Activated naive CD8-positive, alpha-beta T cell treated with anti-CD3 and anti-CD28 coated beads, Interleukin-2, amount 50 U/mL, for 24 hours (primary cell): ENCODE measurements around the gene MAP2.
A peak's percentile ranks its signal among the peaks of the same experiment; 100 is the strongest.

Source experiments
- ATAC-seq: fragments of 150-1000 bp; cut with Tn5 transposase; one replicate; pipeline ENCODE4 v1.10.0; 2021
- DNase-seq: peaks from one replicate; pipeline ENCODE4 v3.0.0; 2021
- H3K27ac Mint-ChIP-seq: one replicate; pipeline ENCODE4 v1.8.0; 2021; ENCODE audit warnings: mild to moderate bottlenecking, mixed read lengths
- H3K27me3 Mint-ChIP-seq: one replicate; pipeline ENCODE4 v1.8.0; 2021; ENCODE audit warnings: mixed read lengths
- H3K36me3 Mint-ChIP-seq: one replicate; pipeline ENCODE4 v1.8.0; 2021; ENCODE audit warnings: low read depth, mixed read lengths
- H3K4me1 Mint-ChIP-seq: one replicate; pipeline ENCODE4 v1.8.0; 2021; ENCODE audit warnings: mixed read lengths
- H3K4me3 Mint-ChIP-seq: one replicate; pipeline ENCODE4 v1.8.0; 2021; ENCODE audit warnings: mild to moderate bottlenecking, moderate library complexity, mixed read lengths
- H3K9me3 Mint-ChIP-seq: one replicate; pipeline ENCODE4 v1.8.0; 2021; ENCODE audit warnings: mixed read lengths

Gene MAP2

DNA sequence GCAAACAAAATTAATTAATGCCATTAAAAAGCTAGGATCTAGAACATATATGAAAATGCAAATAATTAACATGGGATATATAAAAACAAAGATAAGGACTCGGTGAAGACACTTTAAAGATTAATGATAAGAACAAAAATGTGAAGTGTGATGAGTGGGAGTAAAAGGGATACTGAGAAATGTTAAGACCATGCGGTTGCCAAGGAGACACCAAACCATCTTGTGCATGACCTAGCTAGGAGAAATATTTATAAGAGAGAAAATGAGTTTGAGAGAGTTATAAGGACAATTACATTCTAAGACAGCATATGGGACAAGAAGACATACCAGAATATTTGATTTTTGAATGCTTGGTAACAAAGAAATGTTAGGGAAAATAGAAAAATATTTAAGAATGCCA is 25.4 kb upstream of the MAP2 start:
- ATAC-seq (no peak), DNase-seq (no peak)
- H3K27ac Mint-ChIP-seq, result no peak overlapping the region
- H3K4me3 Mint-ChIP-seq, result no peak overlapping the region
- H3K27me3 Mint-ChIP-seq, result peaks cover 2% of the 10 kb centered on the region
- no peaks in the 10 kb centered on the region for H3K4me1 Mint-ChIP-seq
- H3K9me3 Mint-ChIP-seq, result no peaks in the 10 kb centered on the region
- no peaks in the 10 kb centered on the region for H3K36me3 Mint-ChIP-seq

DNA sequence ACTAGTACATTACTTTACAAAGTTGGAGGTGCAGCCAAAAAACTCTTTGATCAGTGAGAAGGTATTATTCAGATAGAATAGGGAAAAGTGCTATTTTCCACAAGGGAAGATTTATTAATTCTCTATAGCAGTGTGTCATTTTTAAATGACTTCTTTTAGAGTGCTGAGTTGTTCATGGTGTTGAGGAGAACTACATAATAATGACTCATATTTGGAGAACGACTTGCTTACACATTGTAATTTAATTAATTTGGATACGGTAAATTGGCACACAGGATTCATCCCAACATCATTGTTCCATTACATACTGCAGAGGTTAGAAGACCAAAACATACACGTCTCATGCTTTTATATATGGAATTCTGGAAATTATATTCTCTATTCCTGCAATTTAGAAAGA is 22.1 kb upstream of the MAP2 start:
- H3K27ac Mint-ChIP-seq, result no peak overlapping the region
- H3K9me3 Mint-ChIP-seq, result no peaks in the 10 kb centered on the region
- no peak overlapping the region for H3K4me3 Mint-ChIP-seq
- no peaks in the 10 kb centered on the region for H3K27me3 Mint-ChIP-seq
- no peaks in the 10 kb centered on the region for H3K36me3 Mint-ChIP-seq
- no peak for DNase-seq
- ATAC-seq, result no peak
- no peaks in the 10 kb centered on the region for H3K4me1 Mint-ChIP-seq

DNA sequence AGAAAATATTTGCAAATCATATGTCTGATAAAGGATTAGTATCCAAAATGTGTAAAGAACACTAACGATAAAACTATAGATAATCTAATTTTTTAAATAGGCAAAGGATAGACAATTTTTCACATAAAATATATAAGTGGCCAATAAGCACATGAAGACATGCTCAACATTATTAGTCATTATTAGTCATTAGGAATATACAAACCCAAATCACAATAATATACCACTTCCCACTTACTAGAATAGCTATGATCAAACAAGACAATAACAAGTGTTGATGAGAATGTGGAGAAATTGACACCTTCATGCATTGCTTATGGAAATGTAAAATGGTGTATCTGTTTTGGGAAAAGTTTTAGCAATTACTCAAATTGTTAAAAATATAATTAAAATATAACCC is 12.6 kb upstream of the MAP2 start:
- no peak overlapping the region for H3K27ac Mint-ChIP-seq
- no peaks in the 10 kb centered on the region for H3K36me3 Mint-ChIP-seq
- peaks cover 8% of the 10 kb centered on the region for H3K9me3 Mint-ChIP-seq
- no peak for DNase-seq
- H3K4me1 Mint-ChIP-seq, result no peaks in the 10 kb centered on the region
- no peak for ATAC-seq
- no peaks in the 10 kb centered on the region for H3K27me3 Mint-ChIP-seq
- H3K4me3 Mint-ChIP-seq, result no peak overlapping the region

DNA sequence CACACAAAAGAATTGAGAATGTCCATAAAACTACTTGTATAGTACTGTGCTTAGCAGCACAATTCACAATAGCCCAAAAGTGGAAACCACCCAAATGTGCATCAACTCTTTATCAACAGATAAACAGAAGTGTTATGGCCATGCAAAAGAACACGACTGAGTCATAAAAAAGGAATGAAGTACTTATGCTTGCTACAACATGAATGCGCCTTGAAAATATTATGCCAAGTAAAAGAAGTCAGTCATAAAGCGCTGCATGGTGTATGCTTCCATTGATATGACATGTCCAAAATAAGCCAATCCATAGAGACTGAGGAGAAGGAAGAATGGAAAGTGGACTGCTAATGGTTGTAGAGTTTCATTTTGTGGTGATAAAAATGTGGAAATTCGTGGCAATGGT is 12.1 kb upstream of the MAP2 start:
- Mint-ChIP-seq H3K9me3 (peaks cover 8% of the 10 kb centered on the region), H3K4me1 (no peaks in the 10 kb centered on the region), H3K27me3 (no peaks in the 10 kb centered on the region), H3K27ac (no peak overlapping the region), H3K4me3 (no peak overlapping the region), H3K36me3 (no peaks in the 10 kb centered on the region)
- no peak for DNase-seq
- ATAC-seq, result no peak

DNA sequence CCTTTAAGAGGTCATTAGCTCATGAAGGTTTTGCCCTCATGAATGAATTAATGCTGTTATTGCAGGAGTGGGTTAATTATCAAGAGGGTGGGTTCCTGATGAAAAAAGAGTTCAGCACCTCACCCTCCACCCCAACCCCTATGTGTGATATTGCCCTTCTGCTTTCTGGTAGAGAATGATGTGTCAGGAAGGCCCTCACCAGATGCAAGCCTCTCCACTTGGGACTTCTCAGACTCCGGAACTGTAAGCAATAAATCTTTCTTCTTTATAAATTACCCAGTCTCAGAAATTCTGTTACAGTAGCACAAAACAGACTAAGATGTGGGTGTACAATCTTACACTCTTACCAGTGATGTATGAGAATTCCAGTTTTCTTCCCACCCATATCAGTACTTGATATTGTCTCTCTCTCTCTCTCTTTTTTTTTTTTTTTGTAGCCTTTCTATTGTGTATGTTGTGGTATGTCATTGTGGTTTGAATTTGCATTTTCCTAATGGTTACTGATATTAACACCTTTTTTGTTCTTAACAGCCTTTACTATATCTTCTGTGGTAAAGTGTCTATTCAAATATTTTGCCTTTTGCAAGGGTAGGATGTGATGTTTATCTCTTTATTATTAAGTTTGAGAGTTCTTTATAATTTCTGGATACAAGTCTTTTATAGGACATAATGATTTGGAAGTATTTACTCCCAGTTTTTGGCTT is 10.4 kb upstream of the MAP2 start:
- no peak for ATAC-seq
- H3K4me3 Mint-ChIP-seq, result no peak overlapping the region
- no peaks in the 10 kb centered on the region for H3K36me3 Mint-ChIP-seq
- H3K27ac Mint-ChIP-seq, result no peak overlapping the region
- DNase-seq, result no peak
- H3K4me1 Mint-ChIP-seq, result no peaks in the 10 kb centered on the region
- H3K9me3 Mint-ChIP-seq, result peaks cover 8% of the 10 kb centered on the region
- H3K27me3 Mint-ChIP-seq, result no peaks in the 10 kb centered on the region

DNA sequence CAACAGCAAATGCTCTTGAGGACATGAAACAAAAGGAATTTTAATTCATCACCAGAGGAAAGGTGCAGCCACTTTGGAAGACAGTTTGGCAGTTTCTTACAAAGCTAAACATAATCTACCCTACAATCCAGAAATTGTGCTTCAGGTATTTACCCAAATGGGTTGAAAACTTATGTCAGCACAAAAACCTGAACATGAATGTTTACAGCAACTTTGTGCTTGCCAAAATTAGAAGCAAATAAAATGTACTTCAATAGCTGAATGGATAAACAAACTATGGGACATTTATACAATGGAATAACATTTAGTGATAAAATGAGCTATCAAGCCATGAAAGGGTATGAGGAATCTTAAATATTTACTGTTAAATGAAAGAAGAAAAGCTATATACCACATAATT is 6.9 kb upstream of the MAP2 start:
- no peak for DNase-seq
- H3K9me3 Mint-ChIP-seq, result peaks cover 8% of the 10 kb centered on the region
- no peak overlapping the region for H3K4me3 Mint-ChIP-seq
- no peaks in the 10 kb centered on the region for H3K4me1 Mint-ChIP-seq
- no peak overlapping the region for H3K27ac Mint-ChIP-seq
- no peaks in the 10 kb centered on the region for H3K36me3 Mint-ChIP-seq
- H3K27me3 Mint-ChIP-seq, result peaks cover 10% of the 10 kb centered on the region
- ATAC-seq, result no peak

DNA sequence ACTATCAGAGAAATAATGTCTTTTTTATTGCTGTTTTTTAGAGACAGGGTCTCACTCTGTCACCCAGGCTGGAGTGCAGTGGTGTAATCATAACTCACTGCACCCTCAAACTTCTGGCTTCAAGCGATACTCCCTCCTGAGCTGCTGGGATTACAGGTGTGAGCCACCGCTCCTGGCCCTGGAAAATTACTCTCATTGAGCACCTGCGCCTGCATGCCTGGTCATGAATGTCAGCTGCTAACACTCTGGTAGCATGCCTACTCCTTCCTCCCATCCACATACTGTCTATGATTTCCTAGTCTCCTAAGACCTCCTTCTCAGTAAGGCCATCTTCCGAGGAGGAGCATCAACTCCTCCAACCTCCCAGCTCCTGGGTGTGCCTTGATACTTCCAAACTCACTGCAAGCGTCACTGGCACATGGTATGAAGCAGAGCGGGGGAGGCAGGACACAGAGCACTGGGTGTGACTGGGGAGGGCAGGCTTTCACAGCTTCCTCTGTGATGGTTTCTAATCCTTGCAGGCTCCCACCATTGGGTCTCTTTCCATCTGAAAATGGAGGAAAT is 1.6 kb upstream of the MAP2 start:
- no peaks in the 10 kb centered on the region for H3K36me3 Mint-ChIP-seq
- H3K27me3 Mint-ChIP-seq, result peaks cover 43% of the 10 kb centered on the region
- DNase-seq (no peak), ATAC-seq (no peak)
- no peak overlapping the region for H3K27ac Mint-ChIP-seq
- no peak overlapping the region for H3K4me3 Mint-ChIP-seq
- no peaks in the 10 kb centered on the region for H3K9me3 Mint-ChIP-seq
- H3K4me1 Mint-ChIP-seq, result peaks cover 8% of the 10 kb centered on the region

DNA sequence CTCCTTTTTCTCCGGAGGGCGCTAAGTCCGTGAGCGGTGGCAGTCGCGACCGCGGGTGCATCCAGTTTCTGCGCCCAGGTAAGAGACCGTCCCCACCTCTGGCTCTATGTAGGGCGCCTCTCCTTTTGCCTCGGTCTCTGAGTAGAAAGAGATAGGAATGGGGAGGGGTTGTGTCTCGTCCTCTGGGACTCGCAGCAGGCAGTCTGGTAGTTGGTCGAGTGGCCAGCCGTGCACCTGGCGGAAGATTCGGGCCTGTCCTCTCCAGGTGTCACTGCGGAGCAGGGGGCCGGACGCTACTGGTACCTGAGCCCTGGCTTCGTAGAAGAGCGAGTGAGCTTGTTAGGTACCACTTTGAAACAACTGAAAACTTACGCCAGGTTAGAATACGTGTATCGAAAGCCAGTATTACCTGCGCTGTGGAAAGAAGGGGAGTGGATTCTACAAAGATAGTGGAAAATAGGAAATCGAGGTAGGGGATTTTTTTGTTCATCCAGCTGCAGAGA is 403 bp downstream of the MAP2 start:
- no peak overlapping the region for H3K27ac Mint-ChIP-seq
- H3K4me3 Mint-ChIP-seq, result peak overlapping the region; percentile 58
- DNase-seq (peak; percentile 5), ATAC-seq (peak; percentile 20)
- H3K27me3 Mint-ChIP-seq, result peaks cover 40% of the 10 kb centered on the region
- no peaks in the 10 kb centered on the region for H3K36me3 Mint-ChIP-seq
- peaks cover 8% of the 10 kb centered on the region for H3K4me1 Mint-ChIP-seq
- H3K9me3 Mint-ChIP-seq, result no peaks in the 10 kb centered on the region

DNA sequence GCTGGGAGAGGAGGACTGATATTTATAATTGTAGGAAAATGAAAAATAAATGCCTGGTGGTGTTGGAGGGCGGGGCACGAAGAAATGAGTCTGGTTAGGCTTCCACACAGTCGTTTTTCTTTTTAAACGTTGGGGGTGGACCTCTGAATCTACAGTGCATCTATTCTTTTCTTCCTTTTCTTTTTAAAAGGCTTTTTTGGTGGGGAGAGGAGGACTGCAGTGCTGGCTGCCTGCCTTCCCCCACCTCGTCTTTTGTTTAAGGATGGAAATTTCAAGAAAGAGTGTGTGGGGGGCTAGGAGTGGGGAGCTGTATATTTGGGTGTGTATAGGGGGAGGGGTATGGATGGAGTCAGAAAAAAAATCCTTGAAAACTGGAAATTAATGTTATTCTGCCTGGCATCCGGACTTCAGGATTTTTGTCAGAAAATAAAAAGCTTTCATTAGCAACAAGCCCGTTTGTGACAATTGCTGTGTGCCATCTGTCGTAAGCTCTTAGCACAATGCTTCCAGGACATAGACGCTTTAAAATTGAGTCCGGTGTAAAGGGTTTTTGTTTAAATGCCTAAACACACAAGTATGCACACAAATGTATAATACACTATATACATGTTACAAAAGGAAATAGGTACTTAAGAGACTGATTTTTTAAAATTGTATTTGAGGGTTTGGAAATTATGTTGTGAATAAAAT is 1.1 kb downstream of the MAP2 start:
- H3K27ac Mint-ChIP-seq, result no peak overlapping the region
- H3K27me3 Mint-ChIP-seq, result peaks cover 40% of the 10 kb centered on the region
- ATAC-seq (no peak), DNase-seq (no peak)
- H3K9me3 Mint-ChIP-seq, result no peaks in the 10 kb centered on the region
- H3K4me1 Mint-ChIP-seq, result peaks cover 8% of the 10 kb centered on the region
- H3K36me3 Mint-ChIP-seq, result no peaks in the 10 kb centered on the region
- H3K4me3 Mint-ChIP-seq, result peak overlapping the region; percentile 58

DNA sequence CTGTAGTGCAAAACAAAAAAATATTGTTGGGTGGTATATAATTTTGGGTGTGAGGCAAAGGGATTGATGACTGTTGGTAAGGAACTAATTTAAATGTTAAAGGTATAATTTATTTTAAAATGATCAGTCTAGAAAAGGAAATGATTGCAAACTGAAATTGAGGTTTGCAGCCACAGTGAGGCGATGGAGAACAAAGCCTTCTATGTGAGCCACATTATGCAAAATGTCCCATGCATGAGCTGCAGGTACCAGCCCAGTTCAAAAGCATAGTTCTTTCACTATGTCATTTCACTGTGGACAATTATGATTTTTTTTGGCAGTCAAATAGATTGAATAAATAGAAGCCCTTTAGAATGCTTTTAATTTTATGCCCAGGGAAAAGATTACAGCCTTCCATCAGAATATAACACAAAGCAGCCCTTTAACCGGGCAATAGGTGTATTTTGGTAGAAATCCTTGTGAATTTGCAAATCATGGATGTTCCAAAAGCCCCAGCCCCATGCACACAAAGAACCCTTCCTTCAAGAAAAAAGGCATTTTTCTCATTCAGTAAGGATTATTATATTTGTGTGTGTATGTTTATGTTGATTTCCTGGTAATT is 1.7 kb downstream of the MAP2 start:
- H3K36me3 Mint-ChIP-seq, result no peaks in the 10 kb centered on the region
- ATAC-seq, result no peak
- no peak overlapping the region for H3K4me3 Mint-ChIP-seq
- H3K4me1 Mint-ChIP-seq, result peaks cover 8% of the 10 kb centered on the region
- H3K9me3 Mint-ChIP-seq, result no peaks in the 10 kb centered on the region
- peaks cover 40% of the 10 kb centered on the region for H3K27me3 Mint-ChIP-seq
- DNase-seq, result no peak
- no peak overlapping the region for H3K27ac Mint-ChIP-seq

DNA sequence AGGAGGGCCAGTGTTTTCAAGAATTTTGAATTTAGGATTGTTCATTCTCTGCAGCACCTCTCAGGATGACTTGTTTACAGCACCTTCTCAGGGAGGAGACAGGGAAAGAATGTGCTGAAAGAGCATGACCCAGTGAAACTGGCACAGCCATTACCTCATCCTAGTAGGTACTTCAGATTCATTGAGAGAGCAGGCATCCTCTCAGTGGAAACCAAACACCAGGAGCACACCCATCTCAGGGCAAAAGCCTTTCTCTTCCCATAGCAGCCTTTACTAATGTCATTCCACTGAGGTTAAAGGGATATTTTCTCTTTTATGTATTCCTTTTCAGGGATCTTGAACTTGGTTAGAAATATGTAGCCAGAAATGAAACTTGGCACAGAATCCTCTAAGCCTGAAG is 2.6 kb downstream of the MAP2 start:
- peaks cover 8% of the 10 kb centered on the region for H3K4me1 Mint-ChIP-seq
- no peaks in the 10 kb centered on the region for H3K36me3 Mint-ChIP-seq
- H3K27me3 Mint-ChIP-seq, result peaks cover 40% of the 10 kb centered on the region
- ATAC-seq (no peak), DNase-seq (no peak)
- H3K9me3 Mint-ChIP-seq, result no peaks in the 10 kb centered on the region
- H3K27ac Mint-ChIP-seq, result no peak overlapping the region
- no peak overlapping the region for H3K4me3 Mint-ChIP-seq

DNA sequence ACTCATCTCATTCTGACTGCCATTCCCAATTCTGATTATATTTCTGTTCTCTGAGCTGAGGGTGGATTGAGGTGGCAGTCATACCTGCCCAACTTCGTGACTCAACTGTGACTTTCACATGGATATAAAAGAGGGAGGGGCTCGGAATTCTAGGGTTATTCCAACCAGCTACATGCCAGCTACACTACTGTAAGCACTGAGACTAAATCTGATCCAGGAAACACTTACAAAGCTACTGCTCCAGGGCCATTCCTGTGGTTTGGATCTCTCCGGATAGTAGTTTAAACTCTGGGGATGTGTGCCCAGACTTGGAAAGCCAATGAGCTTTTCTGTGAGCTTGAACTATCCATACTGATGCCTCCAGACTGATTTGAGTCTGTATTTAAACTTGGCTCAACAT is 7.9 kb downstream of the MAP2 start:
- H3K4me3 Mint-ChIP-seq, result no peak overlapping the region
- ATAC-seq, result no peak

DNA sequence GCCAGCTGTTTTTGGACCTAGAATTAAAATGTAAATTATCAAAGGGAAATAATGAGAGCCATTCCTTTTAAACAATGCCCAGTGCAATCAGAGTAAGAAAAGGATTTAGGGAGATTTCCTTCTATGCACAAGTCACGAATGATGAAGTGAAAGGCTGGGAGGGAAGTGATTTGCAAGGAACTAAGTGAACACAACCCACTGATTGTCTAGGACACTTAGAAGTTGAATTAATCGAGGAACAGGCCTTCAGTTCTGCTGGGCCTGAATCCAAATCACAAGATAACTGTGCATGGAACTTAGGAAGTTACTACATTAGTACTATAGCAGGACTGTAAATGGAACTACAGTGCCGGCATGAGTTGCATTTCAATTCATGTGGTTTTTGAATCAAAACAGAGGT is 17.7 kb downstream of the MAP2 start:
- no peak for ATAC-seq
- DNase-seq, result no peak

More for the DNA sequence above, 7.9 kb downstream of the MAP2 start:
- Mint-ChIP-seq H3K4me1 (no peaks in the 10 kb centered on the region), H3K27me3 (peaks cover 5% of the 10 kb centered on the region), H3K9me3 (no peaks in the 10 kb centered on the region), H3K36me3 (no peaks in the 10 kb centered on the region), H3K27ac (no peak overlapping the region)
- no peak for DNase-seq

DNA sequence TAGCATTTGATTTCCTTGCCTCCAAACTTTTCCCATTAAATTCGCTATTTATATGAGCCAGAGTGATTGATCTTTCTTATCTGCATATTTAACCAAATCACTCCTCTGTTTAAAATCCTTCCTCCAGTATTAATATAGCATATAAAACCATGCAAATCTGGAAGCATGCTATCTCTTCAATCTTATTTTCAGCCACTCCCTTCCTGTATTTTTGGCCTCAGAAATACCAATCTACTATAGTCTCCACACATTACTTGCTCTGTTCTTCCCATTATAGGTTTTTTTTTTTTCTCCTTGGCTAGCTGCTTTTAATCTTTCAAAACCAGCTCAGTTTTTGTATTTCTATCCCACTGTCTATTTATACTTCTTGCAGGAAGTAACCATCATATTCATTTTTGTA is 19.1 kb downstream of the MAP2 start:
- ATAC-seq (no peak), DNase-seq (no peak)
- Mint-ChIP-seq H3K9me3 (no peaks in the 10 kb centered on the region), H3K27me3 (no peaks in the 10 kb centered on the region), H3K4me3 (no peak overlapping the region), H3K4me1 (no peaks in the 10 kb centered on the region), H3K27ac (no peak overlapping the region), H3K36me3 (no peaks in the 10 kb centered on the region)

More for the DNA sequence above, 17.7 kb downstream of the MAP2 start:
- H3K27ac Mint-ChIP-seq, result no peak overlapping the region
- H3K4me1 Mint-ChIP-seq, result no peaks in the 10 kb centered on the region
- H3K27me3 Mint-ChIP-seq, result no peaks in the 10 kb centered on the region
- no peak overlapping the region for H3K4me3 Mint-ChIP-seq
- H3K36me3 Mint-ChIP-seq, result no peaks in the 10 kb centered on the region
- no peaks in the 10 kb centered on the region for H3K9me3 Mint-ChIP-seq

DNA sequence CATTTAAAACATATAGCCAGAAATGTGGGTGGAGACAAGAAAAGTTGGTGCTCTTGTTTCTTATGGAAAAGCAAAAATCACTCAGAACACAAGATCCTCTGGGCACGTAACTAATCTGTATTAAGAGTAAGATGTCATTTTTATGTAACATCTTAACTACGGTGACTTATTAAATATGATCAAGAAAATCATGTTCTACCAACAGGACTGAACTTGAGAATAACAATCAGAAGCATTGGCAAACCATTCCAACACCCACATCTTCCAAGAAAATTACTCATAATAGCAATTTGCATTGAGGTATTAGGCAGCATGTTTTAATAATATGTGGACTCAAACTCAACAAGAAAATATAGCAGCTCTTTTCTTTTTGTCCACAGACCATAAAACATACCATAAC is 21.6 kb downstream of the MAP2 start:
- DNase-seq, result no peak
- Mint-ChIP-seq H3K4me3 (no peak overlapping the region), H3K4me1 (no peaks in the 10 kb centered on the region), H3K27ac (no peak overlapping the region), H3K9me3 (no peaks in the 10 kb centered on the region), H3K27me3 (no peaks in the 10 kb centered on the region), H3K36me3 (no peaks in the 10 kb centered on the region)
- no peak for ATAC-seq
